Epithelial cell of proximal tubule (primary cell): ENCODE data around the gene UPB1. TPM values are rescaled to one million over a fixed set of nuclear protein-coding genes. Genes with fewer than 3 reads are reported as not detected.

ENCODE experiments used
- DNase-seq: peaks from one replicate; pipeline ENCODE4 v3.0.0-alpha.2; 2011; ENCODE audit warnings: low read depth
- H3K4me3 ChIP-seq: 2 replicates; pipeline ENCODE4 v1.5.1; 2011; ENCODE audit warnings: low read depth, mild to moderate bottlenecking, low read length
- total RNA-seq: library from RNA; depleted of rRNA; stranded (reverse); fragments of >200 nt; gene quantifications from 2 replicates; pipeline ENCODE4 v1.2.3, GENCODE V29; 2015
- TF ChIP-seq, protein P1 (sequence below): conservative IDR thresholded peaks from 2 replicates; pipeline ENCODE4 v1.5.1; 2012; ENCODE audit warnings: low read depth, mild to moderate bottlenecking, low read length

The UPB1 gene
- total RNA-seq, 1 donor from 2014 or later = not detected

DNA sequence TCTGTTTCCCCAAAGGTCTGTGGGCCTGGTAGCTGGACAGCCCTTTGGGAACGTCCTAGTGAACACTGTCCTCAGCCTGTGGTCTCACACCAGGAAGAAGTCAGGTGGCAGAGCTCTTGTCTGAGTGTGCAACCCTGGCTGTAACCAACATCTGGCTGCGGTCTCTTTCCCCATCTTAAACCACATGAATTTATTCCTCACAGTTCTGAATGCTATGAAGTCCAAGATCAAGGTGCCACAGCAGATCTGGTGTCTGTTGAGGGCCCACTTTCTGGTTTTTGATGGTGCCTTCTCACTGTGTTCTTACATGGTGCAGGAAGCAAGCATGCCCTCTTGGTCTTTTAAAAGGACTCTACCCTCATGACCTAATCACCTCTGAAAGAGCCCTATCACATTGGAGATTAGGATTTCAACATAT is 2.7 kb downstream of the UPB1 start:
- TF ChIP-seq, protein P1, sequence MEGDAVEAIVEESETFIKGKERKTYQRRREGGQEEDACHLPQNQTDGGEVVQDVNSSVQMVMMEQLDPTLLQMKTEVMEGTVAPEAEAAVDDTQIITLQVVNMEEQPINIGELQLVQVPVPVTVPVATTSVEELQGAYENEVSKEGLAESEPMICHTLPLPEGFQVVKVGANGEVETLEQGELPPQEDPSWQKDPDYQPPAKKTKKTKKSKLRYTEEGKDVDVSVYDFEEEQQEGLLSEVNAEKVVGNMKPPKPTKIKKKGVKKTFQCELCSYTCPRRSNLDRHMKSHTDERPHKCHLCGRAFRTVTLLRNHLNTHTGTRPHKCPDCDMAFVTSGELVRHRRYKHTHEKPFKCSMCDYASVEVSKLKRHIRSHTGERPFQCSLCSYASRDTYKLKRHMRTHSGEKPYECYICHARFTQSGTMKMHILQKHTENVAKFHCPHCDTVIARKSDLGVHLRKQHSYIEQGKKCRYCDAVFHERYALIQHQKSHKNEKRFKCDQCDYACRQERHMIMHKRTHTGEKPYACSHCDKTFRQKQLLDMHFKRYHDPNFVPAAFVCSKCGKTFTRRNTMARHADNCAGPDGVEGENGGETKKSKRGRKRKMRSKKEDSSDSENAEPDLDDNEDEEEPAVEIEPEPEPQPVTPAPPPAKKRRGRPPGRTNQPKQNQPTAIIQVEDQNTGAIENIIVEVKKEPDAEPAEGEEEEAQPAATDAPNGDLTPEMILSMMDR = no peak
- no peak for DNase-seq
- no peak overlapping the region for H3K4me3 ChIP-seq

DNA sequence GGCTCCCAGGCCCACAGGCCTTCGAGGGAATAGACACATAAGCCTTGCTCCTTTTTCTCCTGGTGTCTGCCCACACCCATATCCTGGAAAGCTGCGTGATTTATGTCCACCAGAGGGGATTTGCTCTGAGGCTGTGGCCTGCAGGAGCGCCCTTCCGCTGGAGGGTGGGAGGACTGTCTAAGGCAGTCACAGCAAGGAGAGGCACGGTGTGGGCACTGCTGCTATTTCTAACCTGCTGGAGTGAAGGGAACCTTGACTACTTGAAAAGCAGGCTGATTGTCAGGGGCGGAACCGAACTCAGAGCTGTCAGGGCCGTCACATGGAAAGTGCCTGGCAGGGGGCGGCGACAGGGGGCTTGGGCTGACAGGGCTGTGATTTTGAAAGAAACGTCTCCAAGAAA is 3.7 kb downstream of the UPB1 start:
- no peak overlapping the region for H3K4me3 ChIP-seq
- TF ChIP-seq, protein P1 = no peak
- no peak for DNase-seq

DNA sequence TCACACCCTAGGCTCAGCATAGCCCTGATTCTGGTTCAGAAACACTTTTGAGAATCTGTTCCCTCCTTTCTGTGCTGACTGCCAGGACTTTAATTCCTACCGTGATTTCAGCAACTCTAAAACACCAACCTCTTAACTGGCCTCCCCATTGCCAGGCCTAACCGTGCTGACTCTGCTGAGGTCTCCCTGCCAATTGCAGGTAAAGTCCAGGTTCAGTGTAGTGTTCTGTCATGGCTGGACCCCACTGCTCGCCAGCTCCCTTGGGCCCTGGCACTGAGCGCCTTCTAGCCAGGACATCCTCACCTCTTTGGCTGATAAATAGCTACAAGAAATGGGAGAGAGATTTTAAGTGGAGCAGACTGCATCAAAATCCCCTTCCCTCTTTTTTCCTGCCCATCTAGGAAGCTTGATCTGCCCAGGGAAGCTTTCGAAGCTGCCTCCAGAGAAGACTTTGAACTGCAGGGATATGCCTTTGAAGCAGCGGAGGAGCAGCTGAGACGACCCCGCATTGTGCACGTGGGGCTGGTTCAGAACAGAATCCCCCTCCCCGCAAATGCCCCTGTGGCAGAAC is 4.7 kb downstream of the UPB1 start:
- no peak for DNase-seq
- TF ChIP-seq, protein P1 = no peak
- H3K4me3 ChIP-seq = no peak overlapping the region

DNA sequence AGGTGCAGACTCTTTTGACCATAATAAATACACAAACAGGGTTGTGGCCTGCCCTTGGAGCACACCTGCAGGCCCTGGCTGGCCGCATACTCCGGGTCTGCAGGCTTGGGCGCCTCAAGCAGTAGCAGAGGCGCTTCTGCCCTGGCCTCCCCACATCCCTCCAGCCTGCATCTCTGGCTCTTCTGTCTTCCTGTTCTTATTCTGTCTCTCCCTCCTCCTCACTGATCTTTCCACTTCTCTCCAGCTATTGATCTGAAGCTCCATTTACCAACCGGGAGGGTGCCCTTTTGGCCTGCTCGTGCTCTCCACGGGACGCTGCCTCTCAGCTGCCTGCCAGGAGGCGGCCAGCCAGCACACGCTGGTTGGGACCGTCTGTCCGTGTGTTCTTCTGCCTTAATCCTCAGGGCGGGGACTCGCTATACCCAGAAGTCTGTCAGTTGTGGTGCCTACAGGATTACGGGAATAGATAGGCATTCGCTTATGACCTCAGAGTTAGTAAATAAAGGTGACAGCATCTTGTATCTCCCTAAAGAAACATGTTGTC is 5.2 kb downstream of the UPB1 start:
- DNase-seq = no peak
- H3K4me3 ChIP-seq = no peak overlapping the region
- TF ChIP-seq, protein P1 = no peak

DNA sequence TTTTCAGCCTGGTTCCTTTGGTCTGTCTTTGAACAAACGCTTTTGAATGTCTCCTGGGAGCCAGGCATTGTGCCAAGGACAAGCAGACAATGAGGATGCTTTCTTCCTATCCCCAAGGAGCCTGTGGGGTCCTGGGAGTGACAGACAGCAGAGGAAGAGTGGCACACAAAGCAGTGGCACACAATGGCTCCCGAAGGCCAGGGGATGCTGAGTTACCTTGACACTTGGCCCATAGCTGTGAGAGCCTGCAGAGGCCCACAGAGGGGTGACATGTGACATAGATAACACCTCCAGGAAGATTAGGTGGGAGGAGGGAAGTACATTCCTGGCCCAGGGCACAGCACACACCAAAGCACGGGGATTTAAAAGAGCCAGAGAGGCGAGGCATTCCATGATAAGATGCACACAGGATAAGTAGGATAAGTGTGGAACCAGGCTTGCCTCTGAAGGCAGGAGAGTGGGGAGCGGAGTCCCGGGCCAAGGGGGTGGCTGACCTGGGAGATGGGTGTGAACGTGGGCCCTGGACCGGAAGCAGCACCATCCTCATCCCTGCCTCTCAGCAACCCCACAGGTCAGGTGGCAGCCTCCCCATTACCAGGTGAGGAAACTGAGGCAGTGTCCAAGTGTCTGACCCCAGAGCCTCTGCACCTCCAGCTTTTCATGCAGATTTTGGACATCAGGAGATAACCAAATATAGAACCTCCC is 6.3 kb downstream of the UPB1 start:
- no peak for DNase-seq
- TF ChIP-seq, protein P1 = no peak

DNA sequence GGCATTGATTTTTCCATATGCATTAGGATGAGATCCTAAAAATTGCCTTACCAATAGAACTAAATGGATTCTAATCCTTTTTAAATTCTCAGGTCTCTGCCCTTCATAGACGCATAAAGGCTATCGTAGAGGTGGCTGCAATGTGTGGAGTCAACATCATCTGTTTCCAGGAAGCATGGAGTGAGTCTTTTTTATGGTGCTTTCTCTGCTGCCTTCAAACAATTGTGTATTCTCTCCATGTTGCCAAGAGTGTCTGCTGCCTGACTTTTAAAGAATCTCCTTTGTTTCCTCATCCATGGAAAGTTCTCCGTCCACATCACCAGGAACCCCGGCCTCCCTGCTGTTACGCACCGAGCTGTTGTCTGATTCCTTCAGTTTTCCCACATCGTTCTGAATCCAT is 6.9 kb downstream of the UPB1 start:
- no peak for DNase-seq
- TF ChIP-seq, protein P1 = no peak
- H3K4me3 ChIP-seq = no peak overlapping the region

More for the DNA sequence above, 6.3 kb downstream of the UPB1 start:
- no peak overlapping the region for H3K4me3 ChIP-seq
